Measurements from ENCODE around the gene MYH9. TPM values are rescaled to one million over a fixed set of nuclear protein-coding genes. Genes with fewer than 3 reads are reported as not detected.
"Not testable (repeated sequence)": the region's sequence is repeated elsewhere in the genome, so short reads cannot be mapped to it uniquely, and the experiment has no call there.

The MYH9 gene
- total RNA-seq, 4 donors from 2014 or later: 337 to 553 (median 433) TPM

DNA sequence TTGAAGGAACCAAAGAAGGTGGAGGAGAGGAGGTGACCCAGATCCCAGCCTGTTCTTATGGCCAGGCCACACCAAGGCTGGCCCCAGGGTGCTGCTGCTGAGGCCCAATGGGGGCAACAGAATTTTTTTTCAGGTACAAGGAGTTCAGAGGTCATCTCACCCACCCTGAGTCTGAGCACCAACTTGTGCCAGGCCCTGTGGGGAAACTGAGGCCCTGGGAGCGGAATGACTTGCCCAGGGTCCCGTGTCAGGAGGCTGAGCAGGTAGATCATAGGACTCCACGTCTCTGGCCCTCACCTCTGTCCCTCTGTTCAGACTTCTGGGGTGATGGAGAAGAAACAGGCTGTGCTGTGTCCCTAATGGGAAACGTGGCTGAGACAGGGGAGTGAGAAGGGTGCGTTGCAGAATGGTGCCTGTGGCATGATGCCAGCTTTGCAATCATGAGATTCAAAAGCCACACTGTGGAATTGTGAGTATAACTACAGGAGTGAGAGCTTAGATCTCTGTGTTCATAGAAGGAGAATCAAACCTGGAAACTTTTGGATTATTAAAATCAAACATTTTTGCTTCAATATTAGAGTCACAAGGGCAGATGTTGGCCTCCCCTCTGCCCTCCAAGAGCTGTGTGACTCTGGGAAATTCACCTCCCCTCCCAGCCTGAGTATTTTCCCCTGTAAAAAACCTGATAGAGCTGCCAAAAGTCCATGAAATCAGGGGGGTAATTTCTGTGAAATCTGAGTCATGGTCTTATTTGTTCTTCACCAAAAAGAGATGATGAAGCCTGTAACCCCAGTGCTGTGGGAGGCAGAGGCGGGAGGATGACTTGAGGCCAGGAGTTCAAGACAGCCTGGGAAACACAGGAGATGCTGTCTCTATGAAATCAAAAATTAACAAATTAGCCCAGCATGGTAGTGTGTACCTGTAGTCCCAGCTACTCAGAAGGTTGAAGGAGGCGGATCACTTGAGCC is 134.0 kb downstream of the MYH9 start:
- Histone ChIP-seq H3K27me3 (no peaks in the 10 kb centered on the region), H3K4me1 (peaks cover 0 to 42% (median 13%) of the 10 kb centered on the region in 4 donors), H3K9me3 (no peaks in the 10 kb centered on the region), H3K4me3 (peak overlapping the region; percentile 42 to 63 (median 52)), H3K27ac (peak overlapping the region; percentile 76 to 87 (median 82)), H3K36me3 (no peaks in the 10 kb centered on the region)
- peak in 1 of 3 donors; percentile 67 for DNase-seq
- TF ChIP-seq POLR2A (IDR thresholded peaks at IDR 0.05): no peak
- TF ChIP-seq, protein P1, sequence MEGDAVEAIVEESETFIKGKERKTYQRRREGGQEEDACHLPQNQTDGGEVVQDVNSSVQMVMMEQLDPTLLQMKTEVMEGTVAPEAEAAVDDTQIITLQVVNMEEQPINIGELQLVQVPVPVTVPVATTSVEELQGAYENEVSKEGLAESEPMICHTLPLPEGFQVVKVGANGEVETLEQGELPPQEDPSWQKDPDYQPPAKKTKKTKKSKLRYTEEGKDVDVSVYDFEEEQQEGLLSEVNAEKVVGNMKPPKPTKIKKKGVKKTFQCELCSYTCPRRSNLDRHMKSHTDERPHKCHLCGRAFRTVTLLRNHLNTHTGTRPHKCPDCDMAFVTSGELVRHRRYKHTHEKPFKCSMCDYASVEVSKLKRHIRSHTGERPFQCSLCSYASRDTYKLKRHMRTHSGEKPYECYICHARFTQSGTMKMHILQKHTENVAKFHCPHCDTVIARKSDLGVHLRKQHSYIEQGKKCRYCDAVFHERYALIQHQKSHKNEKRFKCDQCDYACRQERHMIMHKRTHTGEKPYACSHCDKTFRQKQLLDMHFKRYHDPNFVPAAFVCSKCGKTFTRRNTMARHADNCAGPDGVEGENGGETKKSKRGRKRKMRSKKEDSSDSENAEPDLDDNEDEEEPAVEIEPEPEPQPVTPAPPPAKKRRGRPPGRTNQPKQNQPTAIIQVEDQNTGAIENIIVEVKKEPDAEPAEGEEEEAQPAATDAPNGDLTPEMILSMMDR (IDR thresholded peaks at IDR 0.05): no peak

DNA sequence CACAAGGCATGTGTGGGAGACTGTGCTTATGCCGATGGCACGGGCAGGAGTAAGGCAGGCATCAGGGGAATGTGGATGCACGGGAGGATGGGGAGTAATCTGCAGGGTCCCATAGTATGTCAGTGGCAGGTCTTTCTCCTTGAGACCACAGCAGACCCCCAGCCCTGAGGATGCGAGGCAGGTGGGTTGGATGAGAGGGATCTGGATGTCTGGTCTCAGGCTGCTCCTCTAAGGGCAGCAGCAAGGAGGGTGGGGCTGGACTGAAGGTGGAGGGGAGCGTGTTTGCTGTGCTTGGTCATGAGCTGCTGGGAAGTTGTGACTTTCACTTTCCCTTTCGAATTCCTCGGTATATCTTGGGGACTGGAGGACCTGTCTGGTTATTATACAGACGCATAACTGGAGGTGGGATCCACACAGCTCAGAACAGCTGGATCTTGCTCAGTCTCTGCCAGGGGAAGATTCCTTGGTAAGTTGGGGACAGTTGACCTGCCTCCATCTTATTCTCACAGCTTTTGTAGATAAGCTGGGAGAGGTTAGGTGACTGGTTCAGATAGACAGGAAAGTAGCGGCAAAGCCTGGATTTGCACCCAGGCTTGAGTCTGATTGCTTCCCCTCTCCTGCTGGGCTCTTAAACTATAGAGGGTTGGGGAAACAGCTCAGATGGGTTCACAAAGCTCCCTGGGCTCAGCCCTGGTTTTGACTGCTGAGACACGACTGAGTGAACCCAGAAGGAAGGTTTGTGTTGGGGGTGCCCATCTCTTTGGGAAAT is 134.8 kb downstream of the MYH9 start, which contains the start of gene APOL1:
Gene APOL1 (plus strand): TSS at position 380 of the 769 bp plus-strand sequence. CDS start 1,823 bp downstream, outside the sequence.
- DNase-seq: peak; percentile 64 to 79 (median 73)
- H3K4me3 ChIP-seq: peak within 1 kb of the TSS; percentile 42 to 63 (median 52)
- no peaks in the 10 kb centered on the region for H3K36me3 ChIP-seq
- no peaks in the 10 kb centered on the region for H3K27me3 ChIP-seq
- peak within 1 kb of the TSS; percentile 76 to 87 (median 82) for H3K27ac ChIP-seq
- peaks cover 0 to 33% (median 9%) of the 10 kb centered on the region in 4 donors for H3K4me1 ChIP-seq
- TF ChIP-seq POLR2A (IDR thresholded peaks at IDR 0.05): peak; percentile 45 to 73
- TF ChIP-seq, protein P1 (IDR thresholded peaks at IDR 0.05): no peak
- no peaks in the 10 kb centered on the region for H3K9me3 ChIP-seq

DNA sequence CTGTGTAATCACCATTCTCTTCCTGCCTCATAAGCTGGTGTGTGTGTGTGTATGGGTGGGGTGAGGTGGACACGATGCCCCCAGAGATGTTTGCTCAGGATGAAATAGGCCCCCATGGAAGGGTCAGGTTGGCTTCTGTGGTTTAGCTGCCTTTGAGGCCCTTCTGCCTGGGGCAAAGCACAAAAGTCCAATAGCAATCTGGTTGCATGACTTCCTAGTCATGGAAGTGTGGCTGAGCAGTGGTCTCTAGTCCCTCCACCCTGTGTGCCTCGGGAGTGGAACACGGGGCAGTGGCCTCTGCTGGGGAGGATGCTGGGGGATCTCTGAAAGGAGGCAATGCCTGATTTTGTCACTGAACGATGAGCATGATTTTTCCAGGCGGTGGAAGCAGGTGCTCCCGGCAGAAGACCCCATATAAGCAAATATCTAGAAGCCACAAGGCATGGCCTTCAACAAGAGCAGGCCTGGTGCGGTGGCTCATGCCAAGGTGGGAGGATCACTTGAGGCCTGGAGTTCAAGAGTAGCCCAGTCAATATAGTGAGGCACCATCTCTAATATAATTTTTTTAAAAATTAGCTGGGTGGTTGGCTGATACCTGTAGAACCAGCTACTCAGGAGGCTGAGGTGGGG is 135.7 kb downstream of the MYH9 start:
- DNase-seq: peak in 1 of 3 donors; percentile 36
- H3K27ac ChIP-seq: peak overlapping the region; percentile 76 to 87 (median 82)

DNA sequence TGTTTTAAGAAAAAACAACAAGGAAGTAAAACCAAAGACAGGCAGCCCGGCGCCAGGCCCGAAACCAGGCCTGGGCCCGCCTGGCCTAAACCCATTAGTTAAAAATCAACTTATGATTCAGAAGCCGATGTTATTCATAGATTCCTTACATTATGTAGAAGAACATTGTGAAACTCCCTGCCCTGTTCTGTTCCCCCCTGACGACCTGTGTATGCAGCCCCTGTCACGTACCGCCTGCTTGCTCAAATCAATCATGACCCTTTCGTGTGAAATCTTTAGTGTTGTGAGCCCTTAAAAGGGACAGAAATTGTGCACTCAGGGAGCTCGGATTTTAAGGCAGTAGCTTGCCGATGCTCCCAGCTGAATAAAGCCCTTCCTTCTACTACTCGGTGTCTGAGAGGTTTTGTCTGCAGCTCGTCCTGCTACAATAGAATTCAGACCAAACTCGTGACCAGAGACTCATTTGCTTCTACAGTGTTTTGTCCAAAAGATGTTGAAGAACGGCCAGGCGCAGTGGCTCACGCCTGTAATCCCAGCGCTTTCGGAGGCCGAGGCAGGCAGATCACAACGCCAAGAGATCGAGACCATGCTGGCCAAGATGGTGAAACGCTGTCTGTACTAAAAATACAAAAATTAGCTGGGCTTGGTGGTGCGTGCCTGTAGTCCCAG is 137.3 kb downstream of the MYH9 start:
- H3K36me3 ChIP-seq, H3K27me3 ChIP-seq, H3K9me3 ChIP-seq, H3K4me3 ChIP-seq, H3K27ac ChIP-seq: not testable (repeated sequence)
- peak in 1 of 3 donors; percentile 31 for DNase-seq
- peaks cover 0 to 29% (median 9%) of the 10 kb centered on the region in 4 donors for H3K4me1 ChIP-seq

More for the DNA sequence above, 135.7 kb downstream of the MYH9 start:
- not testable (repeated sequence) for H3K27me3 ChIP-seq, H3K36me3 ChIP-seq, H3K4me3 ChIP-seq, H3K9me3 ChIP-seq
- peaks cover 0 to 29% (median 9%) of the 10 kb centered on the region in 4 donors for H3K4me1 ChIP-seq

DNA sequence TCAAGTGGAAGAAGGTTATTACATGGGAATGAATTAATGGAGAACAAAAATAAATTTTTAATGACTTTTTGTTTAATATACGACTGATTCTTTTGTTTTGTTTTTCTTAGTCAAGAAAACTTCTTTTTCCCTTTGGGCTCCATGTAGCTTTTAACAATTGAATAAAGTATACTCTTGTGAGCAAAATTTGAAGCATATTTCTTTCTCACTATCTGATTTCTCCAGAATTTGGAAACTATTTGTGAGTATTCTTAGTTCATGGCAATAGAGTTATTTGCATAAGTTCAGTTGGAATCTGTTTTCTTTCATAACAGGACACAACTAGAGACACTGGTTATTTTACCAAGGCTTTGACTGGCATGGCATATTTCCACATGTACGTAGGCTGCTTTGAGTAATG is 138.6 kb downstream of the MYH9 start:
- Histone ChIP-seq H3K27me3 (no peaks in the 10 kb centered on the region), H3K4me3 (no peak overlapping the region), H3K27ac (no peak overlapping the region), H3K9me3 (no peaks in the 10 kb centered on the region), H3K36me3 (no peaks in the 10 kb centered on the region), H3K4me1 (peaks cover 0 to 17% (median 6%) of the 10 kb centered on the region in 4 donors)
- DNase-seq: no peak
- TF ChIP-seq, protein P1 (IDR thresholded peaks at IDR 0.05): no peak
- no peak for TF ChIP-seq POLR2A (IDR thresholded peaks at IDR 0.05)

DNA sequence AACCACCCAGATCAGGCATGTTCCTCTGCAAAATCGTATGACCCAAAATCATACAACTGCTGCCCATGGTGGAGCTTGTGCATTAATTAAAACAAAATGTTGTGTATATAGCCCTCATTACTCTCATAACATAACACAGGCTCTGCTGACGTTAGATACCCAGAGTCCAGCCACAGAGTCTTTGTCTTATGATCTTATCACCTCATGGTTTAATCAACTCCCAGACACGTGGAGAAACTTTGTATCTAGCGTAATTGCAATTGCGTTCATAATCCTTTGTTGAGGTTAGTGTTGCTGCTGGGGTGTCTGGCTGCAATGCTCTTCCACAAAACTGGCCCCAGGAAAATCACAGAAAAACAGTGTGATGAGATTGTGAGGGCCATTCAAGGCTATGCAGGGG is 139.8 kb downstream of the MYH9 start:
- DNase-seq: no peak
- Histone ChIP-seq H3K27ac (no peak overlapping the region), H3K4me1 (peaks cover 0 to 8% (median 2%) of the 10 kb centered on the region in 4 donors), H3K27me3 (no peaks in the 10 kb centered on the region), H3K9me3 (no peaks in the 10 kb centered on the region), H3K4me3 (no peak overlapping the region), H3K36me3 (no peaks in the 10 kb centered on the region)
- TF ChIP-seq POLR2A (IDR thresholded peaks at IDR 0.05): no peak
- TF ChIP-seq, protein P1 (IDR thresholded peaks at IDR 0.05): no peak

All from Peyer's patch (tissue), 4 donors.